AML-193 (cell line): Measurements from ENCODE around the gene PERM1.

ENCODE experiments used
- DNase-seq, 2 experiments: peaks; one replicate each; lab custom pipeline; 2025; lab: John Stamatoyannopoulos, UW

Gene PERM1

GRCh38 chr1:932776-933602 lies 48.9 kb downstream of the PERM1 start:
- no peak for DNase-seq

- no peak for DNase-seq
Measured at GRCh38 chr1:932173-932510, 49.8 kb downstream of the PERM1 start.

- DNase-seq, result no peak
Measured at GRCh38 chr1:931380-932172, 50.3 kb downstream of the PERM1 start.

- no peak for DNase-seq
Measured at GRCh38 chr1:930633-931138, 51.2 kb downstream of the PERM1 start.

- no peak for DNase-seq
Measured at GRCh38 chr1:929712-930632, 51.9 kb downstream of the PERM1 start.

- DNase-seq, result no peak
Measured at GRCh38 chr1:928825-929661, 52.9 kb downstream of the PERM1 start.

- no peak for DNase-seq
Measured at GRCh38 chr1:927748-928147, 54.1 kb downstream of the PERM1 start.

- no peak for DNase-seq
Measured at GRCh38 chr1:927234-927633, 54.7 kb downstream of the PERM1 start.

- no peak for DNase-seq
Measured at GRCh38 chr1:925561-926421, 56.1 kb downstream of the PERM1 start.
